Measurements from ENCODE around the gene PBX1.

PBX1 gene

GRCh38 chr1:164592634-164593033, 33.6 kb downstream of the PBX1 start:
- no peak for FAIRE-seq

GRCh38 chr1:164595212-164595611, 36.2 kb downstream of the PBX1 start:
- FAIRE-seq = no peak

- no peak for FAIRE-seq
Observed at GRCh38 chr1:164596172-164596571, 37.2 kb downstream of the PBX1 start.

GRCh38 chr1:164598719-164599118, 39.7 kb downstream of the PBX1 start:
- no peak for FAIRE-seq

- no peak for FAIRE-seq
Observed at GRCh38 chr1:164599272-164599671, 40.3 kb downstream of the PBX1 start.

GRCh38 chr1:164601399-164602100, 42.6 kb downstream of the PBX1 start:
- no peak for FAIRE-seq

GRCh38 chr1:164602101-164602422, 43.1 kb downstream of the PBX1 start:
- FAIRE-seq = no peak

GRCh38 chr1:164602480-164603093, 43.6 kb downstream of the PBX1 start:
- FAIRE-seq = peak; percentile 61

GRCh38 chr1:164603805-164604204, 44.8 kb downstream of the PBX1 start:
- peak; percentile 60 for FAIRE-seq

GRCh38 chr1:164604541-164604940, 45.6 kb downstream of the PBX1 start:
- FAIRE-seq = no peak

GRCh38 chr1:164605254-164606091, 46.5 kb downstream of the PBX1 start:
- FAIRE-seq = no peak

- no peak for FAIRE-seq
Observed at GRCh38 chr1:164607351-164607750, 48.4 kb downstream of the PBX1 start.

GRCh38 chr1:164608651-164609057, 49.7 kb downstream of the PBX1 start:
- FAIRE-seq = no peak

GRCh38 chr1:164609089-164609488, 50.1 kb downstream of the PBX1 start:
- FAIRE-seq = no peak

GRCh38 chr1:164610538-164611222, 51.7 kb downstream of the PBX1 start:
- FAIRE-seq = no peak

GRCh38 chr1:164611754-164612642, 53.0 kb downstream of the PBX1 start:
- FAIRE-seq = no peak

GRCh38 chr1:164613176-164613575, 54.2 kb downstream of the PBX1 start:
- no peak for FAIRE-seq

- FAIRE-seq = no peak
Observed at GRCh38 chr1:164614316-164614715, 55.3 kb downstream of the PBX1 start.

GRCh38 chr1:164617377-164618201, 58.6 kb downstream of the PBX1 start:
- FAIRE-seq = peak; percentile 53

- no peak for FAIRE-seq
Observed at GRCh38 chr1:164618202-164618564, 59.2 kb downstream of the PBX1 start.

Measured in endometrium (tissue), 2 donors.